ENCODE data around the gene SLC16A4.
A peak's percentile ranks its signal among the peaks of the same experiment; 100 is the strongest.
"Not testable (repeated sequence)": the region's sequence is repeated elsewhere in the genome, so short reads cannot be mapped to it uniquely, and the experiment has no call there.

Gene SLC16A4

DNA sequence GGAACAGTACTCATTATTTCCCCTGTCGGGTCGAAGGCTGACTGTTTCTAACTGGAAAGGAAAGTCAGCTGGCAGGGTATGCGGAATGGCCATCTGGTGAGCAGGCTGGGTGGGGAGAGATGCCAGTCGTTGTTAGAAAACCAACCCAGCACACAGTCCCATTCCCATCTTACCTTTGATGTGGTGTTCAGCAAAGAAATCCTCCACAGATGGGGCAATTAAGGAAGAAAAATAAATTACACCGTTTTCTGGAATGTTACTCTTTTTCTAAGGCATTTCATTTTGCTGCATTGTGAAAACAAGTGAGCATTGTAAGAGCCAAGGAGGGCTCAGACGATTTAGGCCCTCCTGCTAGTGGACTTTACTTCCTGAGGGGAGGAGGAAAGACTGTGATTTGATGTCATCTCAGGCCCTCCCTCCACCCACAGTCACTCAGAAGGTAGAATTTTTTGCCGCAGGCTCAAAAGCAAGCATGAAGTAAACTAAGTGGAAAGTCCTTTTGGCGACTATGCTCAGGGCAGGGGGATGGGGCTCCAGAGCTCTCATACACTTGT lies at the start of gene SLC16A4:
TSS of gene SLC16A4 (minus strand) at position 335 of the 554 bp plus-strand sequence. CDS start 1,703 bp downstream, outside the sequence.
- no peak for DNase-seq

DNA sequence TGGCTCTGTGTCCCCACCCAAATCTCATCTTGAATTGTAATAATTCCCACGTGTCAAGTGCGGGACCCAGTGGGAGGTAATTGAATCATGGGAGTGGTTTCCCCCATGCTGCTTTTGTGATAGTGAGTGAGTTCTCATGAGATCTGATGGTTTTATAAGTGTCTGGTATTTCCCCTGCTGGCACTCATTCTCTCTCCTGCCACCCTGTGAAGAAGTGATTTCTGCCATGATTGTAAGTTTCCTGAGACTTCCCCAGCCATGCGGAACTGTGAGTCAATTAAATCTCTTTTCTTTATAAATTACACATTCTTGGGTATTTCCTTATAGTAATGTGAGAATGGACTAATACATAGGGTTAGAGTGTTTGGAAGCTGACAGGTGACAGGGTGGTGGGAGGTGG lies 49.0 kb upstream of the SLC16A4 start:
- DNase-seq = not testable (repeated sequence)

GRCh38 chr1:110438893-110439292 lies 48.1 kb upstream of the SLC16A4 start:
- DNase-seq = no peak

- DNase-seq = not testable (repeated sequence)
Measured at GRCh38 chr1:110437645-110438299, 46.9 kb upstream of the SLC16A4 start.

- DNase-seq = peak; percentile 34
Measured at GRCh38 chr1:110436635-110437034, 45.8 kb upstream of the SLC16A4 start.

DNA sequence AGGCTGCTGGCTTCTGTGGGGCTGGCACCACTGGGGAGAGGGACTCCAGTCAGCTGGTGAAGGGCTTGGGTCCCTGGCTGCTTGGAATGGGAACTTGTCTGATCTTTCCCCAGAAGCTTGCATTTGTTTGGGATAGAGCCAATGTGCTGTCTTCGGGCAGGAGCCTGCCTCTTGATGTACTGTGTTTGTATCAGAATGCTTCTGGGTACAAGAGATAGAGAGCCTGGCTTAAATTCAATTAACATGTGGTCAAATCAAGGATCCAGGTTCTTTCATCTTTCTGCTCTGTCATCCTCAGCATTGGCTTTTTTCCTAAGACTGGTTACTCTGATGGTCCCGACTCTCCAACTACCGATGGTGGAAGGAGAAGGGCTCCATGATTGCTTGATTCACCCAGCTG lies 44.1 kb upstream of the SLC16A4 start:
- DNase-seq = peak; percentile 30

DNA sequence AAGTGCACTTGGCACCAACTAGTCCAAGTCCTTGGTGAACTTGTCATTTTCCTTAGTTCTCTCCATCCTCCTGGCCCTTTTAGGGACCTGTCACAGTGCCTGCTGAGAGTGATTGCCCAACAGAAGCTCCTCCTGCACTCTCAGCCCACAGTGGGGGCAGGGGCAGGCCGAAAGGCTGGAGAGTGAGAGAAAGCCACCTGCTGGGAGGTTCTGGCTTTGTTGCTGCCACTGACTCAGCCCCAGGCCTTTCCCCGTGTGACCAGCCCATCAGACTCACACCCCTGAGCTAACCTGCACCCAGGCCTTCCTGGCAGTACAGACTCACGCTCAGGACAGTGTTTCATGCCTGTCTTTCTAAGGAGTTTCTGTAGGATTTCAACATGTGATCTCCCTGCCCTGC lies 43.0 kb upstream of the SLC16A4 start:
- peak; percentile 36 for DNase-seq

- no peak for DNase-seq
Measured at GRCh38 chr1:110433213-110433612, 42.4 kb upstream of the SLC16A4 start.

GRCh38 chr1:110430901-110431300 lies 40.1 kb upstream of the SLC16A4 start:
- peak; percentile 10 for DNase-seq

- DNase-seq = peak; percentile 34
Measured at GRCh38 chr1:110430366-110430765, 39.5 kb upstream of the SLC16A4 start.

GRCh38 chr1:110428946-110429345 lies 38.1 kb upstream of the SLC16A4 start:
- no peak for DNase-seq

- no peak for DNase-seq
Measured at GRCh38 chr1:110426854-110427253, 36.0 kb upstream of the SLC16A4 start.

GRCh38 chr1:110425612-110426152 lies 34.9 kb upstream of the SLC16A4 start:
- no peak for DNase-seq

DNA sequence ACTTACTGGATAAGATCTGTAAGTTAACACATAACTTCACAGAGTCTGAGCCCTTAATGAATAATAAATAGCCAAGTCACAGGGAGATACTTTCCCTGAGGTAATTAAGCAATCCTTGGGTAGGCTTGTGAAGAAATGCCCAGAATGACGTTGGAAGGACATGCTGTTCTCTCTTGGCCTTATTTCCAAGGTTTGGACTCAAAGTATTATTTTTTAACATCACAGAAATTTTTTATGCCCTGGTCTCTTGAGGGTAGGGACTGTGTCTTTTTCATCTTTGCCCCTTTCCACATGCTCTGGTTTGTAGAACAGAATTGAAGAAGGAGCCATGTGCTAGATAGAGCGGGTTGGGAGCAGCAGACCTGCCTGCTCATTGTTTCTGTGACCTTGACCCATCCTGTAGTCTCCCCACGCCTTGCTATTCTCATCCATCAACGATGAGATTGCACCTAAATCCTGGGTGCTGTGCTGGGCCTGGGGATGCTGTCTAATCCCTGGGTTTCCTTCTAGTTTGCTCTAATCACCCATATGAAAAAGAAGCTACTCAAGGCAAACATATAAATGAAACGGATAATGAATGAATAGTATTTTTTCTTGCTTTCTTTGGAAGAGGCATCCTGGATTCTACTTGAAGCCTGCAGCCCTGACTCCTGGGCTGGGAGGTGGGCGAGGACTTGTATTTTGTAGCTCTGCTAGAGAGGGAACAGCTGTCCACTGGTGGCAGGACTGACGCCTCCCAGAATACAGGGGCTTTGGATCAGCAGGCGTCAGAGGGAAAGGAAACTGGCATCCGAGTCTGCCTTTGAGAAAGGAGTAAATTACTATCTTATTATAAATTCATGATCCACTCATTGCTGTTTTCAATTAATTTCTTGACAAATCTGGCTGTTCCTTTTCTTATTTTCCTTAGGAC lies 34.1 kb upstream of the SLC16A4 start:
- no peak for DNase-seq

GRCh38 chr1:110420874-110421793 lies 30.3 kb upstream of the SLC16A4 start:
- DNase-seq = peak; percentile 60

DNA sequence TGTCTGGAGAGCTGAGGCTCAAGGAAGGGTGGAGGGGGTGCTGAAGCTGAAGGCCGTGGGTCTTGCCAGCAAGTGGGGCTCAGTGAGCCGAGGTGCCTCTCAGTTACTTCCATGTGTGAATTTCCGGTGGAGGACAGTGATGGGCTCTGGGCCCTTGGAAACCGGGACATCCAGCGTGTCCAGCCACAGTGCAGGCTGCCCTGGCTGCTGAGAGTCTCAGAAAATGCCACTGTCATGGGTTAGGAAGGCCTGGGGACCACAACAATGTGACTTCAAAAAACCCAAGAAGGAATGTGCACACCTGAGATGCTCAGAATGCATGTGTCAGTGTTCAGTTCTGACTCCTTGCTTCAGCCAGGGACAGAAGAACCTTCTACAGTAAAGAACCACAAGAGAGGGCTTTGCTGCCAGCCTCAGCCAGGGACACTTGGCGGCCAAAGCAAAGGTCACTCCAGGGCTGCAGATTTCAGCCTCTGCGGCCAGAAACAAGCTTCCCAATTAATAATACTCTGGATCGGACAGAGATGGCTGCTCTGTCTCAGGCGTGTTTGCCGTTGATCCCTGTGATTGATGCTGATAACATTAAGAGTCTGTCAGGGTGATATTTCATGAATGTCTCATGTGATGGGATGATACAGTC lies 29.3 kb upstream of the SLC16A4 start:
- peak; percentile 17 for DNase-seq

GRCh38 chr1:110418729-110419128 lies 27.9 kb upstream of the SLC16A4 start:
- no peak for DNase-seq

DNA sequence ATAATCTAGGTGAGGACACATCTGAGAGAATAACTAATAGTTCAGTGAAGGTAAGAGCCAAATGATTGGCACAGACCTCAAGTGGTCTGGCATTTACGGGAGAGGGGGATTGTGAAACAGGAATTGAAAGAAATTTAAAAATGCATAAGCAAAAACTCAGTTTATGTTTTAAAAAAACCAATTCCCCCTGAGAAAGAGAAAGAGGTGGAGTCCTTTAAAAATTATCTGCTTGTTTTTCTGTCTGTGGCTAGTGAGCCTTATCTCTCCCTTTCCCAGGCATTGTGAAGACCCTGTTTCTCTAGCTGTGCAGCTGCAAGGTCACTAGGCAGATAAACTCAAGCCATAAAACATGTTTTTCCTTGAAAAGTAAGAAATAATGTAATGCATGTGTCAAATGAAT lies 22.2 kb upstream of the SLC16A4 start:
- not testable (repeated sequence) for DNase-seq

DNA sequence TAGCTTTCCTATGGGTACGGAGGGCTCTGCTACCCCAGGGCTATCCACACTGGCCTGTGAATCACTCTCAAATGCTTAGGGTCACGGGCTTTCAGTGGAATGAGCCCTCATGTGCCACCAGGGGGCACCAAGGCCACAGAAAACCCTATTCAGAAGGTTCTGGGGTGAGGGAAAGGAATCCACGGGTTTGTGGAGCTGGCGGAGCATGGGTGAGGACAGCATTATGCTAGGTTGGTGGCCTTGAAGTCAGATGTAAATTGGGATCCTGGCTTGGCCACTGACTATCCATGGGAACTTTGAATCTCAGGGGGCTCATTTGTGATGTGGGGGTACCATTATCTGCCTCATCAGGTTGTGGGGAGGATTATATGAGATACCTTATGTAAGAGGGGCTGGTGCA lies 21.8 kb upstream of the SLC16A4 start:
- DNase-seq = peak; percentile 87

- DNase-seq = no peak
Measured at GRCh38 chr1:110411173-110411735, 20.4 kb upstream of the SLC16A4 start.

GRCh38 chr1:110409316-110409715 lies 18.5 kb upstream of the SLC16A4 start:
- no peak for DNase-seq
